K562 (cell line): ENCODE measurements around the gene AASS. TPM values are rescaled to one million over a fixed set of nuclear protein-coding genes. Genes with fewer than 3 reads are reported as not detected.

Experiments used
- ATAC-seq: fragments of 200-7000 bp; cut with Tn5 transposase; 3 replicates; pipeline ENCODE4 v1.9.1; 2020; ENCODE audit warnings: moderate library complexity
- BruUV-seq: library from RNA; stranded (reverse); fragments of 400-500 nt; replicated peaks from 2 replicates; lab custom pipeline; 2021; lab: Mats Ljungman, UMichigan
- CTCF ChIA-PET: fragments of 300-600 bp; formaldehyde crosslinking; extraction: SDS; loops from one replicate; lab custom pipeline; 2021; ENCODE audit warnings: low intra/inter-chr PET ratio; lab: Yijun Ruan, JAX
- POLR2A ChIA-PET: fragments of 300-600, 350-650 bp; sonication (Branson Sonifier 250); formaldehyde crosslinking; extraction: SDS; loops from one replicate; lab custom pipeline; 2021; ENCODE audit warnings: antibody characterized with exemption, inconsistent platforms; lab: Yijun Ruan, JAX
- DNase-seq, 4 experiments: peaks; one replicate each; pipeline versions ENCODE4 v3.0.0 to v3.0.0-alpha.2; 2011 to 2018; ENCODE audit warnings: low spot score in 3 of 4, mixed read lengths in 3 of 4; ENCODE audit errors: extremely low read depth in 1 of 4
- FAIRE-seq: peaks from 2 replicates; lab custom pipeline; 2011; peaks lifted over from hg19 to GRCh38; lab: Jason Lieb, UNC
- H2AFZ ChIP-seq: 2 replicates; pipeline ENCODE4 v1.6.0; 2011; ENCODE audit warnings: low read depth, low read length, control low read depth, inconsistent platforms
- H3K27ac ChIP-seq: fragments of 200-600 bp; 3 replicates; pipeline ENCODE4 v1.8.0; 2011; ENCODE audit warnings: low read depth, mild to moderate bottlenecking, control low read depth, inconsistent platforms, low read length, moderate library complexity, mixed read lengths; ENCODE audit errors: extremely low read depth
- H3K27me3 ChIP-seq, 2 experiments: fragments of 300-600 bp in 1 of 2; 2 replicates in 1 of 2; 3 replicates in 1 of 2; pipeline versions ENCODE4 v1.6.0 to v1.8.0; 2011; ENCODE audit warnings: inconsistent platforms in 2 of 2, low read length in 2 of 2, mild to moderate bottlenecking in 1 of 2, mixed read lengths in 1 of 2, moderate library complexity in 1 of 2; ENCODE audit not compliant: control insufficient read depth in 2 of 2, insufficient read depth in 2 of 2
- H3K36me3 ChIP-seq: fragments of 300-600 bp; 3 replicates; pipeline ENCODE4 v1.8.0; 2011; ENCODE audit warnings: mild to moderate bottlenecking, low read length, inconsistent platforms; ENCODE audit not compliant: control insufficient read depth, insufficient read depth
- H3K4me1 ChIP-seq, 2 experiments: fragments of 200-600 bp in 1 of 2; replicated peaks in 1 of 2; 2 replicates in 1 of 2; 3 replicates in 1 of 2; pipeline versions ENCODE4 v1.5.1 to v1.8.0; 2011; ENCODE audit warnings: inconsistent platforms in 2 of 2, low read length in 2 of 2, mild to moderate bottlenecking in 1 of 2, mixed read lengths in 1 of 2, moderate library complexity in 1 of 2; ENCODE audit not compliant: control insufficient read depth in 2 of 2, insufficient read depth in 2 of 2
- H3K4me2 ChIP-seq: 2 replicates; pipeline ENCODE4 v1.6.1; 2011; ENCODE audit warnings: low read length, control low read depth, inconsistent platforms, mixed read lengths; ENCODE audit not compliant: insufficient read depth
- H3K4me3 ChIP-seq: fragments of 200-600 bp; sonication (generic), shearing (Covaris generic); 2 replicates; pipeline ENCODE4 v1.5.1; 2016; ENCODE audit warnings: control low read depth, inconsistent platforms
- H3K79me2 ChIP-seq: fragments of 200-600 bp; 3 replicates; pipeline ENCODE4 v1.8.0; 2011; ENCODE audit warnings: low read length, inconsistent platforms; ENCODE audit not compliant: control insufficient read depth, insufficient read depth
- H3K9ac ChIP-seq, 2 experiments: 2 replicates each; pipeline versions ENCODE4 v1.6.0 to v1.6.1; 2011; ENCODE audit warnings: low read depth in 2 of 2, low read length in 2 of 2, control low read depth in 1 of 2, inconsistent platforms in 1 of 2, mild to moderate bottlenecking in 1 of 2, mixed read lengths in 1 of 2; ENCODE audit not compliant: insufficient read depth in 1 of 2
- H3K9me1 ChIP-seq: one replicate; pipeline ENCODE4 v1.6.0; 2011; ENCODE audit warnings: inconsistent platforms, mild to moderate bottlenecking, low read length, moderate library complexity; ENCODE audit not compliant: control insufficient read depth, insufficient read depth
- H3K9me3 ChIP-seq: replicated peaks from 2 replicates; pipeline ENCODE4 v1.5.1; 2011; ENCODE audit warnings: low read depth, low read length, inconsistent platforms; ENCODE audit not compliant: control insufficient read depth, insufficient read depth
- H4K20me1 ChIP-seq: replicated peaks from 2 replicates; pipeline ENCODE4 v1.6.1; 2011; ENCODE audit warnings: low read length, inconsistent platforms, mixed read lengths; ENCODE audit not compliant: control insufficient read depth, insufficient read depth
- ARHGAP35 ChIP-seq: fragments of 450-650 bp; IDR thresholded peaks from 2 replicates; pipeline ENCODE4 v1.6.1; 2018; ENCODE audit not compliant: partially characterized antibody
- ARID3B ChIP-seq: fragments of 250-450 bp; sonication (Bioruptor Pico); IDR thresholded peaks from 2 replicates; pipeline ENCODE4 v1.4.0; 2020; ENCODE audit warnings: borderline replicate concordance
- BRF1 ChIP-seq: IDR thresholded peaks from 3 replicates; pipeline ENCODE4 v1.6.1; 2011; ENCODE audit warnings: borderline replicate concordance, mild to moderate bottlenecking; ENCODE audit not compliant: insufficient read length; ENCODE audit errors: extremely low read depth
- GMEB1 ChIP-seq: fragments of 250-450 bp; sonication (Bioruptor Pico); IDR thresholded peaks from 2 replicates; pipeline ENCODE4 v1.4.0; 2020; ENCODE audit warnings: mild to moderate bottlenecking
- NELFE ChIP-seq: IDR thresholded peaks from 2 replicates; pipeline ENCODE4 v1.6.1; 2011; ENCODE audit warnings: mild to moderate bottlenecking; ENCODE audit not compliant: insufficient read depth, insufficient read length
- RBM34 ChIP-seq: fragments of 200-400 bp; formaldehyde crosslinking; IDR thresholded peaks from 2 replicates; pipeline ENCODE4 v1.6.1; 2018; ENCODE audit warnings: low read length, borderline replicate concordance; ENCODE audit not compliant: insufficient read depth
- STAT6 ChIP-seq: sonication (generic); formaldehyde crosslinking; IDR thresholded peaks from 2 replicates; pipeline ENCODE4 v1.8.1; 2023; ENCODE audit warnings: mild to moderate bottlenecking, missing genetic modification reagents
- TEAD1 ChIP-seq, 2 experiments: fragments of 450-650 bp in 1 of 2; sonication (generic) in 1 of 2; formaldehyde crosslinking; IDR thresholded peaks; 2 replicates each; pipeline versions ENCODE4 v1.4.0 to v1.8.0; 2020 to 2022; ENCODE audit warnings: mild to moderate bottlenecking in 2 of 2, missing genetic modification reagents in 1 of 2
- THAP7 ChIP-seq: fragments of 250-450 bp; sonication (Bioruptor Pico); IDR thresholded peaks from 2 replicates; pipeline ENCODE4 v1.5.0; 2021
- ZFP30 ChIP-seq: fragments of 250-450 bp; sonication (Bioruptor Pico); IDR thresholded peaks from 2 replicates; pipeline ENCODE4 v1.8.0; 2022; ENCODE audit warnings: moderate library complexity, mild to moderate bottlenecking, inconsistent platforms, borderline replicate concordance
- ZNF316 ChIP-seq: fragments of 450-650 bp; IDR thresholded peaks from 2 replicates; pipeline ENCODE4 v1.6.1; 2016
- ZNF695 ChIP-seq: fragments of 450-650 bp; formaldehyde crosslinking; IDR thresholded peaks from 2 replicates; pipeline ENCODE4 v1.4.0; 2020; ENCODE audit warnings: mild to moderate bottlenecking, moderate library complexity
- WGBS: fragments of 100-300 bp; shearing (Covaris generic); methylation state at CpG from one replicate; pipeline ENCODE4 v1.1.6; 2016; ENCODE audit warnings: low coverage, mixed read lengths; ENCODE audit not compliant: insufficient coverage; ENCODE audit errors: missing lambda C conversion rate; 5-methylcytosine and 5-hydroxymethylcytosine counted together
- in situ Hi-C: fragments of 300-500 bp; cut with MboI; formaldehyde crosslinking; loops from 4 replicates; pipeline ENCODE4 v1.15.0; 2018; ENCODE audit warnings: inconsistent platforms, mixed read lengths
- intact Hi-C: fragments of 100-400 bp; cut with micrococcal nuclease; formaldehyde crosslinking; loops from 2 replicates; pipeline ENCODE4 v1.14.2; 2022
- polyA plus RNA-seq, 8 experiments: library from polyadenylated mRNA; depleted of rRNA in 4 of 8; stranded (reverse) in 5 of 8; unstranded in 3 of 8; fragments of >200 nt; fragmentation: Nextera tagmentation in 2 of 8; fragmentation: Illumina TruSeq in 1 of 8; extraction: Ambion mirVana in 2 of 8; extraction: Trizol in 1 of 8; gene quantifications; 2 replicates each; pipeline versions ENCODE4 v1.2.1 to v1.2.3, GENCODE V29; 2011 to 2014; ENCODE audit warnings: inconsistent platforms in 1 of 8, missing spikeins in 1 of 8
- total RNA-seq, 7 experiments: library from RNA; depleted of rRNA in 6 of 7; stranded (reverse); fragments of >200 nt in 6 of 7; fragmentation: Illumina TruSeq in 2 of 7; extraction: Trizol in 2 of 7; gene quantifications; 2 replicates each; pipeline versions ENCODE4 v1.2.1 to v1.2.3, GENCODE V29; 2011 to 2021; ENCODE audit warnings: low replicate concordance in 1 of 7

Gene AASS
- total and polyA plus RNA-seq, 9 of the 15 experiments (the other 6 are each of a cell fraction or from before 2014, with no cell fraction given): 0.04 to 0.38 (median 0.07) TPM; not detected in 6

GRCh38 chr7:122148081-122148480 lies 4.0 kb upstream of the AASS start:
- whole genome bisulfite sequencing: 1% methylated on average over 3 of the region's 3 CpGs
- POLR2A ChIA-PET: no interaction called here
- H3K79me2 ChIP-seq: no peaks in the 10 kb centered on the region
- no peak for DNase-seq
- in situ Hi-C loops: no loop called here
- no peak for TF ChIP-seq THAP7 (CRISPR knock-in tag)
- TF ChIP-seq TEAD1 (CRISPR knock-in tag; IDR thresholded peaks at IDR 0.05): no peak
- no peak for TF ChIP-seq ARID3B (CRISPR knock-in tag)
- TF ChIP-seq ARHGAP35: no peak
- TF ChIP-seq BRF1: no peak
- TF ChIP-seq ZNF316: no peak
- no peak for TF ChIP-seq NELFE
- TF ChIP-seq GMEB1: no peak
- no peak for TF ChIP-seq ZFP30 (CRISPR knock-in tag)
- TF ChIP-seq ZNF695 (CRISPR knock-in tag): no peak
- TF ChIP-seq STAT6 (CRISPR knock-in tag): no peak
- no peak for TF ChIP-seq RBM34
- TF ChIP-seq, all 486 proteins: peak for 0
- H3K4me1 ChIP-seq: peaks cover 0 to 5% of the 10 kb centered on the region in 2 experiments; a peak in 1 of 5 replicates
- no peak overlapping the region for H2AFZ ChIP-seq
- H3K36me3 ChIP-seq: no peaks in the 10 kb centered on the region
- no peaks in the 10 kb centered on the region for H4K20me1 ChIP-seq
- H3K9ac ChIP-seq: no peak overlapping the region
- FAIRE-seq (no peak), ATAC-seq (no peak)
- intact Hi-C loops: no loop called here
- H3K27me3 ChIP-seq: no peaks in the 10 kb centered on the region
- no TSS peak for BruUV-seq
- CTCF ChIA-PET: no interaction called here
- no peaks in the 10 kb centered on the region for H3K9me1 ChIP-seq
- H3K9me3 ChIP-seq: no peaks in the 10 kb centered on the region; the same call in 1 of the 2 replicates
- H3K27ac ChIP-seq: no peak overlapping the region
- no peak overlapping the region for H3K4me2 ChIP-seq
- H3K4me3 ChIP-seq: no peak overlapping the region
